ENCODE results near the gene TCF7L1. TPM values are rescaled to one million over a fixed set of nuclear protein-coding genes. Genes with fewer than 3 reads are reported as not detected.

TCF7L1 gene
- total and polyA plus RNA-seq, 4 donors = 12.3 to 21.5 (median 13.8) TPM

- no peak for ATAC-seq (ENCODE audit: insufficient read depth, low FRiP score)
- Histone ChIP-seq H3K27ac (ENCODE audit: low read depth in 1 of 2, low read length in 1 of 2) (no peak overlapping the region), H3K4me3 (no peak overlapping the region), H3K9me3 (ENCODE audit: control insufficient read depth in 4 of 4, insufficient read depth in 3 of 4, low read length in 3 of 4) (no peaks in the 10 kb centered on the region), H3K27me3 (ENCODE audit: control insufficient read depth in 3 of 3, insufficient read depth in 3 of 3, low read length in 2 of 3) (no peaks in the 10 kb centered on the region), H3K36me3 (ENCODE audit: control insufficient read depth in 4 of 4, insufficient read depth in 4 of 4, low read length in 4 of 4) (no peaks in the 10 kb centered on the region), H3K4me1 (ENCODE audit: control insufficient read depth in 5 of 5, insufficient read depth in 5 of 5, low read length in 5 of 5) (peaks cover 3 to 20% (median 14%) of the 10 kb centered on the region in 5 donors), H3K9ac (ENCODE audit: insufficient read depth in 1 of 2, low read length in 2 of 2) (peak overlapping the region in 1 of 2 donors; percentile 16)
- peak; percentile 86 to 90 (median 90) for DNase-seq
- 55 to 57% methylated on average over 18 of the region's 18 CpGs for WGBS, 2 donors
- TF ChIP-seq CTCF (IDR thresholded peaks at IDR 0.05; ENCODE audit: control extremely low read depth, extremely low read depth) = no peak
Observed at GRCh38 chr2:85215448-85216401, 82.5 kb downstream of the TCF7L1 start.

DNA sequence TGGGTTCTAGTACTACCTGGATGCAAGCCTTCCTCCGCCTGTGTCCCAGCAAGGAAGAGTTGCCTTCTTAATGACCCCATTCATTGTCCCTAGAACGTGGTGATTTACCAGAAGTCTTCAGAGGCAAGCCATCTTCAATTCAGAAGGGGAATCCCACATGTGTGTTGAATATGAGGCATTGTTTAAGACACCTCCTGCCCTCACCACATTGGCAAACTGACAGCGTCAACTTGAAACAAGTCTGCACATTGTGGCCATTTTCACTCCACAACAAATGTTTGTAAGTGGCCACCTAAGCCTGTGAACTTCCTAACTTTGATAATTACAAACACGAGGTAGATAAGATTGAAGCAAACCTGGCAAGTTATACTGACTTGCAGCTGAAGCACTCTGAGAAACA is 83.7 kb downstream of the TCF7L1 start:
- no peak overlapping the region for H3K27ac ChIP-seq (ENCODE audit: low read depth in 1 of 2, low read length in 1 of 2)
- 65 to 82% methylated on average over 4 of the region's 4 CpGs for WGBS, 2 donors
- H3K9ac ChIP-seq (ENCODE audit: insufficient read depth in 1 of 2, low read length in 2 of 2) = no peak overlapping the region
- DNase-seq (no peak), ATAC-seq (ENCODE audit: insufficient read depth, low FRiP score) (no peak)
- no peak for TF ChIP-seq CTCF (IDR thresholded peaks at IDR 0.05; ENCODE audit: control extremely low read depth, extremely low read depth)
- no peak overlapping the region for H3K4me3 ChIP-seq
- H3K9me3 ChIP-seq (ENCODE audit: control insufficient read depth in 4 of 4, insufficient read depth in 3 of 4, low read length in 3 of 4) = no peaks in the 10 kb centered on the region
- H3K36me3 ChIP-seq (ENCODE audit: control insufficient read depth in 4 of 4, insufficient read depth in 4 of 4, low read length in 4 of 4) = no peaks in the 10 kb centered on the region
- H3K27me3 ChIP-seq (ENCODE audit: control insufficient read depth in 3 of 3, insufficient read depth in 3 of 3, low read length in 2 of 3) = no peaks in the 10 kb centered on the region
- H3K4me1 ChIP-seq (ENCODE audit: control insufficient read depth in 5 of 5, insufficient read depth in 5 of 5, low read length in 5 of 5) = peaks cover 3 to 20% (median 14%) of the 10 kb centered on the region in 5 donors

DNA sequence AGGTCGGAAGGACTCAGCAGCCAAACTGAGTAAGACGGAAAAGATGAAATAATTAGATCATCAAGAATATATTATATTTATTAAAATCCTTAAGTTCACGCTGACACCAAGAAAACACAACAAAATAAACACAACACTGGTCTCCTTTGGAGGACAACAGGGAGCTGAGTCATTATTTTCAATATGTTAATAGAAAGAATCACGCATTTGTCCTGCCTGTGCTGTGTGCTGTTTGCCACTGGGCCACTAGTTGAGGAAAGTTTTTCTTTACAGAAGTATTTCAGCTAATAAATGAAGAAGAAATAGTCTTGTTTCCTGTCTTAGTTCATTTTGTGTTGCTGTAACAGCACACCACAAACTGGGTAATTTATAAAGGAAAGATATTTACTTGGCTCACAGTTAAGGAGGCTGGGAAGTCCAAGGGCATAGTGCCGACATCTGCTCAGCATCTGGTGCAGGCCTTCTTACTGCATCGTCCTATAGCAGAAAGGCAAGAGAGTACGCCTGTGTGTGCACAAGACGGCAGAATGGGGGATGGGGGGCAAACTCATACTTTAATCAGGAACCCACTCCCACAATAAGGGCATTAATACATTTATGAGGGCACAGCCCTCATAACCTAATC is 88.0 kb downstream of the TCF7L1 start:
- 92 to 96% methylated on average over 8 of the region's 8 CpGs for whole genome bisulfite sequencing, 2 donors
- Histone ChIP-seq H3K27ac (ENCODE audit: low read depth in 1 of 2, low read length in 1 of 2) (no peak overlapping the region), H3K9me3 (ENCODE audit: control insufficient read depth in 4 of 4, insufficient read depth in 3 of 4, low read length in 3 of 4) (no peaks in the 10 kb centered on the region), H3K4me1 (ENCODE audit: control insufficient read depth in 5 of 5, insufficient read depth in 5 of 5, low read length in 5 of 5) (peaks cover 0 to 11% (median 5%) of the 10 kb centered on the region in 5 donors), H3K4me3 (no peak overlapping the region), H3K9ac (ENCODE audit: insufficient read depth in 1 of 2, low read length in 2 of 2) (no peak overlapping the region), H3K27me3 (ENCODE audit: control insufficient read depth in 3 of 3, insufficient read depth in 3 of 3, low read length in 2 of 3) (no peaks in the 10 kb centered on the region), H3K36me3 (ENCODE audit: control insufficient read depth in 4 of 4, insufficient read depth in 4 of 4, low read length in 4 of 4) (no peaks in the 10 kb centered on the region)
- DNase-seq = no peak
- TF ChIP-seq CTCF (IDR thresholded peaks at IDR 0.05; ENCODE audit: control extremely low read depth, extremely low read depth) = no peak
- ATAC-seq (ENCODE audit: insufficient read depth, low FRiP score) = no peak
